GM19467 (cell line): ENCODE measurements around the gene PIM3.

Source experiments
- ATAC-seq: cut with Tn5 transposase; IDR thresholded peaks from one replicate; pipeline ENCODE4 v1.9.1; 2021; ENCODE audit warnings: mild to moderate bottlenecking, moderate library complexity; ENCODE audit not compliant: unreplicated experiment

The PIM3 gene

DNA sequence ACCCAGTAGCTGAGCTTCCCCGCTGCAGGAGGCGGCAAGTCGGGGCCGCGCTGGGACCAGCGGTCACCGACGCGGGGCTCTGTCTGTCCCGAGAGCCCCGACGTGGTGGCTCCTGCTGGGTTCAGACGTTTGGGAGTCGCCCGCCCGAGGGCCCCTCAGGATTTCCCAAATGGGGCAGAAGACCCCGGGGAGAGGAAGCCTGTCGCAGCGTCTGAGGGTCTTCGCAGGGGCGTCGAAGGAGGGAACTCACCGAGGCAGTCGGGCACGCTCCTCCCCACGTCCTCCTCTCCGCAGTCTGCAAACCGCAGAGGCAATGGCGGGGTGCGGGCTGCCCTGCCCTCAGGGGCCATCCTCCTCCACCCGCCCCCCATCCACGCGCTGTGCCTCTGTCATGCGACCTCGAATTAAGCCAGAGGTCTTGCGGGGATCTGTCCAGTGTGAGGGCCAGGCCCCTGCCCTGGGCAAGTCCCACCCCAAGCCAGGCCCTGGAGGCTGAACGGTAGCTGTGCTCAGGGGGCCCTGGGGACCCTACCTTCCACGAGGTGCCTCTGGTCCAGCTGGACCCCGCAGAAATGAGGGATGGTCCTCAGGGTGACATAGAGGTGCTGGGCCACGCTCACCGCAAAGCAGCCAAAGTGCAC, 39.5 kb downstream of the PIM3 start:
- ATAC-seq: no peak

DNA sequence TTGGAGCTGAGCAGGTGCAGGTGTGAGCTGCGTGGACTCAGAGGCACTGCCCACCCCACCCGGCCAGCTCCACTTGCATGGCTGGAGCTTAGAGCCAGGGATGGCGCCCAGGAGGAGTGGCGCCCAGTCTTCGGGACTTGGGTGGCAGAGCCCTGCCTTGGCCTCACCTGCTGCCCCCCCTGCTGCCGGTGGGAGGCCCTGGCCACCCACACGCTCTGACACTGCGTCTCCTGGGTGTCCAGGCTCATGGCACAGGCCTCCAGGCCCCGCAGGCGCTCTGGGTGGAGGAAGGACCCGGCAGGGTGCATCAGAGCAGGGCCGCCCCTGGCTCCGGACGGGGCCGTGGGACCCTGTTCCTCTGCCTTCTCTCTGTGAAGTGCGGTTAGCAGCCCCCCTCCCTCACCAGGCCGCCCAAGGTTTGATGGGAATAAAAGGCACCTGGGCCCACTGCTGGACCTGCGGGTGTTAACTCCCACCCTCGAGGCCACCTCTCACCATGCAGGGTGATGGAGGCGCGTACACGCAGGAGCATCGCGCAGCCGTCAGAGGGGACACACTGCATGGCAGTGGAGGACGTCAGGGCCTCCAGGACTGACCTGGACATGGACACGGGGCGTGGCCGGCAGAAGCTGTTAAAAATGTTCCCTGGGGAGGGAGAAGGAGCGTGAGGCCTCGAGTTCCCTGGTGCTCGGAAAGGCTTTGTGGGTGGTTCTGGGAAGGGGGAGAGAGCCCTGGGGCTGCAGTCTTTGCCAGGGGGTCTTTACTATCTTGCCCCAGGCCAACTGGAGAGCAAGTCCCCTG, 40.2 kb downstream of the PIM3 start:
- no peak for ATAC-seq

DNA sequence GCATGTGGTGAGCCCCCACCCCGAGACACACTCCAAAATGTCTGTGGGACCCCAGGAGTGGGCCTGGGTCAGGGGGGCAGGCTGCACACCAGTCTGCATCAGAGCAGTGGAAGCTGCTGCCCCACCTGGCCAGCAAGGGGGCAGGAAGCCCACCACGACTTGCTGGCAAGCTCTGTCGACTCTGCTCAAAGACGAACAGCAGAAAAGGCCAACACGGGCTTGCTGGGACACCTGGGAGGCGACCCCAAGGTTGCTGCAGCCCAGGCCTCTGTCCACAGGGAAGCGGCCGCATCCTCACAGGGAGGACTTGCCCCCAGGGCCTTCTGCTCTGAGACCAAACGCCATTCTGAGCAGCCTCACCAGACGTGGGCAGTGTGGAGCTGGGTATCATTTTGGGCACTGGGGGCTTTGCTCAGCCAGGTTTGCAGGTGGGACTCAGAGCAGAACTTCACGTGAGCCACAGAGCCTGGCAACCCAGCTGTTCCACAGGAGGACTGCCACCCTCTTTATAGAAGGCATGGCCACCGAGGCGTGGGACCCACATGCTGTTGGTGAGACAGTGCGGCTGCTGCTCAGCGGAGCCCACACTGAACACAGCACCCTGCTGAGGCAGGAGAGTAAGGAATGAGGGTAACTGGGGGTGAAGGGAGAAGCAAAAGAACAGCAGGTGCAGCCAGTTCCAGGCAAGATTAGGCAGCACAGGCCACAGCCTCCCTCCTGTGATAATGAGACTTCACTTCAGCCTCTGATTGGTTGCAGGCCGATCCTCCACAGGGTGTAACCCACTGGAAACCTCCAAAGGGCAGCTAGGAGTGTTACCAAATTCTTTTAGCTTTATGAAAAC, 41.0 kb downstream of the PIM3 start:
- no peak for ATAC-seq

DNA sequence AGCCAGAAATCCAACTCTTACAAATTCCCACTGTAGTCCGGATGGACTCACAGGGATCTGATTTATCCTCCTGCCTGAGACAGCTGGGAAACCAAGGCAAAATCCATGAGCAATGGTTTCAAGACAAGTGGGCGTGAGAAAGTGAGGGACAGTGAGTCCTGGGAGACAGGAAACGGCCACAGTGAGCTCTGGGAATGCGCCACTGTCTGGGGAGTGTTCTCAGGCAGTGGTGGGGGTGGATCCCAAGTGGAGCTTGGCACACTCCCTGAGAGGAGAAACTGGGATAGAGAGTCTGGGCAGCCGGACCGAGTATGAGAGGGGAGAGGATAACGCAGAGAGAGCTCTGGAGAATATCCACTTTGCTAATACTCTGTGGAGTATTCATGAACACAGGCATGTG, 42.2 kb downstream of the PIM3 start:
- ATAC-seq: no peak

DNA sequence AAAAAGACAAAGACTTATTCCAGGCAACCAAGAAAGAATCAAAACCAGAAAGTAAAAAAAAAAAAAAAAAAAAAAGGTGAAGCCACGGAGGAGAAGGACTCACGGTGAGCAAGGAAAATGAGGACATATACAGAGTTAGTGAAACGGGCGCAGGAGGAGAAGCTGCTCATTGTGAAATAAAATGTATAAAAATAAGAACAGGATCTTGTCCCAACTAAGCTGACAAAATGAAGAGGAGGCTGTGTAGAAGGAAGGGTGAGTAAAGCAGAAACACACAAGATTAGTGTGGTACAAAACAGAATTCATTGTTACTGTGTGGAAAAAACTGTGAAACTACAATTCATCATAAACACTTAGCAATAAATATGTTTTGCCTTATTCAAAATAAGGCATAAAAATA, 44.3 kb downstream of the PIM3 start:
- ATAC-seq: no peak

DNA sequence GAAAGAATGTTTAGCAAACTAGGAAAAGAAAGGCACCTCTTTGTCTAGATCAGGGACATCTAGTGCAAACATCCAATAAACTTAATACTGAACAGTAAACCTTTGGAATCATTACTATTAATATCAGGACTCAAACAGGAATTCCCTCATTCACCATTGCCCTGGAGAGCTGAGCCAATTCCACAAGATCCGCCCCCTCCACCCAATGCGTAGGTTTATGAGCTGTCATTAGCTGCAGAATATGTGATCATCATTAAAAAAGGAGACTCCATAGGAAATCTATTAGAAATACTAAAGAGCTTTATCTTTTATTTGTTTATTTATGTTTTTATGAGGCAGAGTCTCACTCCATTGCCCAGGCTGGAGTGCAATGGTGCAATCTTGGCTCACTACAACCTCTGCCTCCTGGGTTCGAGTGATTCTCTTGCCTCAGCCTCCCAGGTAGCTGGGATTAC, 46.5 kb downstream of the PIM3 start:
- ATAC-seq: no peak

DNA sequence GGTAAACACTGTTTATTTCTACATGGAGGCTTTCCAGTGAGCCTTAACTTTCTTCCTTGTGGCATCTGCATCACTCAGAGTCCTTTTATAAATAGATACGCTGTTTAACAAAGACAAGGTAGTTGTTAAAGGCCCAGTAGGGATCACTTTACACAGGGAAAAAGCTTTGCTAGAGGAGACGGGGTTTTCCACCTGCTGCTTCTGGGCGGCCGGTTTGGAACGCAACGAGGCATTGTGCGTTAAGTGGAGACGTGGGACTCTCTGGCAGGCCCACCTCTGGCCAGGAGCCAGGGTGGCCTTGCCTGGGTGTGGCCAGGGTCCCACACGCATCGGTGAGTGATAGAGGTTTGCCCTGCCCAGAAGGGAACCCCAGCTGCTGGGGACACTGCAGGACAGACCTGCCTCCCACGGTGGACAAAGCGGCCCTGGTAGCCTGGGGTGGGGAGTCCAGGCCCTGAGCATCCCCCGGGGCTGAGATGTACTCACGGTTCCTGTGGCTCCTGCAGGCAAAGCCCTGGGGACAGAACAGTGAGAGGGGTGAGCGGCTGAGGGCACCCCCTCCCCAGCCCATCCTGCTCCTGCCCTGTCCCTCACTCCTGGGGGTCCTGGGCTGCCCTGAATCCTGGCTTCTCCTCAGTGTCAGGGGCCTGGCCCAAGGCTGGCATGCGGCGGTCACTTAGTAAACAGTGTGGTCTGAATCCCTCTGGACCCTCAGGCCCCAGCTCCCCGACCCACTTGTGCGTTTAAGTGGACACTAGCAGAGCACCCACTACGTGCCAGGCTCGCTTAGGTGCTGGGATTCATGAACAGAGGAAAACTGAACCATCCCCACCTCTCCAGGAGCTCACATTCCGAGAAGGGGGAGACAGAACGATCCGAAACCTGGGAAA, 47.8 kb downstream of the PIM3 start:
- ATAC-seq: no peak

DNA sequence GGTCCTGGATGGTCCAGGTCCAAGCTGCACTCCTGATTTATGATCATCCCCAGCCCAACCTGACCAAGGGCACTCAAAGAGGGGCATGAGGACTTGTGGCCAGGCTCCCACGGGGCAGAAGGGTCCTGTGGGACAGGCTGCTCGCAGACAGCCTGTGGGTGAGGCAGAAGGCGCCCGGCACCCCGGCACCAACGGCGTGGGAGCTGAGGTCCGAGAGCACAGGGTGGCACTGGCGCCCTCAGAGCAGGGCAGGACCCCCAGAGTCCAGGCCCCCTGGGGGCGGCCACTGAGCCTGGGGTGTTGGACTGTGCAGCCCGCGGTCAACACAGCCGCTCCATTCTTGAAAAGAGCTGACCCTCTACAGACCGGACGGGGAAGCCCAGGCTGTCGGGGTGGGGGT, 48.7 kb downstream of the PIM3 start:
- no peak for ATAC-seq

DNA sequence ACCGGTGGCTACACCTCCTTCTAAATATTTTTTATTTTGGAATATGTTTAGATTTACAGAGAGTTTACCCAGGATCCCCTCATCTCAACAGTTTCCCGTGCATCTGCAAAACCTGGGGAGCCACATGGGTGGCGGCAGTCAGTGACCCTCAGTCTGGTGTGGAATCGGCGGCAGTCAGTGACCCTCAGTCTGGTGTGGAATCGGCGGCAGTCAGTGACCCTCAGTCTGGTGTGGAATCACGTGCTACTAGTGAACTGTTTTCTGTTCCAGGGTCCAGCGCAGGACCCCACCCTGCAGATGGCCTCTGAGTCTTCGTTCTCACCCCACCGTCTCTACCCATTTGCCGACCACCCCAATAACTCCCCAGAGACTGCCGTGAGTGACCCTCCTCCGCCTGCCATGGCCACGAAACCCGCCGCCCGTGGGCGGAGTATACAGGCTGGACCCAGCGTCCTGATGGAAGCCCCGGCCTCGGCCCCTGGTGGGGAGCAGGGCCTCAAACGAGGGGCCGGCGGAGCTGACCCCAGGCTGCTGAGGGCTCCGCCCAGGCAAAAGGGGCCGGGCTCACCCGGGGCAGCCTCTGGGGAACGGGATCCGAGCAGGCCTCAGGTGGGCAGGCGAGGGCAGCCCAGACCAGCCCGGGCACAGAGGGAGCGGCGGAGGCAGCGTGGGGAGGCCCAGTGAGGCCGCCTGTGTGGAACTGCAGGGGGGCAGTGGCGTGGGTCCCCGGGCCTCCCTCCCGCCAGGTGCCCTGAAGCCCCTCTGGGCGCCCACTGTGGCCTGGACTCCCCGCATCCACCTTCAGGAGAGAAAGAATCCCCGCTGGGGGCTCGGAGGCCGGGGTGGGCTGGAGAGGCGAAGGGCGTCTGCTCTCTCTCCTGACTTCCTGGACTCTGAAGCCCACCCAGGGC, 49.4 kb downstream of the PIM3 start:
- no peak for ATAC-seq

DNA sequence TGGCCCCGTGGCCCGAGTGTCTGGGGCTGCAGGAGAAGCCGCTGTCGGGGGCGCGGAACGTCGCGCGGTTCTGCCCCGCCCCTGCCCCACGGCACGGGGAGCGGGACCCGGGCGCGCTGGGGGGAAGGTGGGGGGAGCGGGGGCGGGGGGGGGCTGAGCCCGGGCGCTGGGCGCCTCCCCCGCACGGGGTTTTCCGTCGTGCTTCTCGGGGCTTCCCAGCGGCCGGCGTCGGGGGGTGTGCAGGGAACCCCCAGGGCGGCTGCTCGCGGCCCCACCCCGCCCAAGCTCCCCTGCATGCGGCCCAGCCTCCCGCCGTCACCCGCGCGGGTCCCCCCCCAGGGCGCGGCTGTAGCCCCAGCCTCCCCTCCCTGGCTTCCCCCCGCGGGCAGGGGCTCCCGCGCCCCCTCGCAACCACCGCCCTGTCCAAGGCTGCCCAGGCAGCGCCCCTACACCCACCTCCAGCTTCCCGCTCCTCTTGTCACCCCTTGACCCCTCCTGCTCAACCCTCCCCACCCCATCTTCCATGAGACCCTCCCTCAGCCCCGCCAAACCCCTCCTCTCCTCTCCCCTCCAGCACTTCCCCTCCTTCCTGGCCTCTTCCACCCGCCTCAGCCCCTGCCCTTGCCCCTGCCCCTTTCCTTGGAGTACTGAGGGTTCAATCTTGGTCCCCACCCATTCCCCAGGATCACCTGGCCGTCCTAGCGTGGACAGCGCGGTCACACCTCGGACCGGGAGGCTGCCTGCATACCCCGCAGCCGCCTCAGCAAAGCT, 50.3 kb downstream of the PIM3 start:
- no peak for ATAC-seq

DNA sequence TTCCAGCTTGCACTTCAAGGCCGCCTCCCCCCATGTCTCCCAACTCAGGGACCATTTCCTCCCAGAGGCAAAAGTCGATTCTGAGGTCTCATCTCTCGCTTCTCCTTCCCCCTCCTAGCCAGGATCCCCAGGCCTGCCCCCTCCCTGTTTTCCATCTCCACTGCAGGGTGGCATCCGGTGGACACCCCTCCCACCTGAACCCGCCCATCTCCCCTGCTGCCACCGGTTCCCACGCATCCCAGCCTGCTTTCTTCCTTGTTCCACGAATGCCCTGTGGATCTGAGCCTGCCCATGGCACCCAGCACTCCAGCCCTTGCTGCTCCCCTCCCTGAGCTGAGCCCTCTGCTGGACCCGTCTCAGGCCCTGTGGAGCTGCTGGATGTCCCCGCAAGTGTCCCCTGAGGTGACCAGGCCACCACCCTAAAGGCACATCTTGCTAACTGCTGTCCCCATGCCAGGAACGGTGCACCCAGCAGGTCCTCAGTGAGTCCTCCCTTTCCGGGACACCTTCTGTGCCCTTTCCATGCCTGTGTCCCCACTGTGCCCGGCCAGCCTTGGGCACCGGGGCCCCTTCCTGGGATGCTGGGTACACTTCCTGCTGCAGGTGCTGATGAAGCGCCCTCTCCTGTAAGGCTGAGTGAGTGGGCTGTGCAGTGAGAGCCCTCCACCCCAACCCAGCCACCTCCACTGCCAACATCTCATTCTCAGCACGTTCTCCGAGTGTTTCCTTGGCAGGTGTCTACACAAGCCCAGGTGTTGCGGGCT, 51.1 kb downstream of the PIM3 start:
- no peak for ATAC-seq

DNA sequence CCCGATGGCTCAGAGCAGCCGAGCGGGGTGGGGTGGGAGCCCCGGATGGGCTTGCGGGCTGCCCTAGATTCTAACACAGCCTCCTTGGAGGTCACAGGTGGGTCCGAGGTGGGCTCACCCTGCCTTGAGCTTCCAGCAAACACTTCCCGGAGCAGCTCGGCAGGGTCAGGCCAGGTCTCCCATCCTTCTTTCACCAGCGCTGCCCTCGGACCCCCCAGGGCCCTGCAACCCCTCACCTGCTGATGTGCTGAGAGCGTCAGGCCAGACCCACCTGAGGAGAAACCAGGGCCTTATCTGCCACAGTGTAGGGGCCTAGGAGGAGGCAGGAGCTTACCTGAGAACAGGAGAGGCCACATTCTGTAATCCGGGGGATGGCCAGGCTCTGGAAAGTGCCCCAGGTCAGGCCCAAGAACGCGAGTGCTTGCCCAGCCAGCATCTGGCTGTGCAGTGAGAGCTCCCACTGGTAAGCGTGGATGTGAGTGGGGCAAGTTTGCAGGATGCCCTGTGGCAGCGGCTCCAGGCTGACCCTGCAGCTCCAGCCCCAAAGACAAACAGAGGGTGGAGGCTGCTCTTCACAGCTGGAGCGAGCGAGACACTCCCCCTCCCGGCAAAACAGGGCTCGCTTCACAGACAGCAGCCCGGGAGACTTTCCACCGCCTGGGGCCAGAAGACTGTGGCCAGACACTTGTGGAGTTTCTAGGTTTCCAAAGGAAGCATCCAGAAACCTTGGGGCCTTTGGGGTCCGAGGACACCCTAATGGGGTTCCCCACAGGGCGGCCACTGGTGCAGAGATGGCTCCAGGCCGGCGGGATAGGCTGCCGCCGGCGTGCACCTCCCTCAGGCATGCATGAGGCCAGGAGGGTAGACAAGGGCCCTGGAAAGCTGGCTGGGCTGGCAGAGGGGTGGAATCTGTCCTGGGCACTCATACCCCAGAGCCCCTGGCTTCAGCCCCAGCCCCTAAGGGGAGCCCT, 51.9 kb downstream of the PIM3 start, which contains the start of gene IL17REL:
Gene IL17REL (minus strand): TSS at position 555 of the 971 bp plus-strand sequence. CDS start 119 bp downstream, at position 436.
- ATAC-seq: no peak
